HG02642 (cell line): ENCODE data around the gene DOCK4.

Source experiments
- ATAC-seq: cut with Tn5 transposase; IDR thresholded peaks from one replicate; pipeline ENCODE4 v1.9.1; 2021; ENCODE audit warnings: mild to moderate bottlenecking; ENCODE audit not compliant: unreplicated experiment, poor library complexity

The DOCK4 gene

GRCh38 chr7:111803015-111803758 lies 403.0 kb downstream of the DOCK4 start:
- no peak for ATAC-seq

- no peak for ATAC-seq
These were observed 403.9 kb downstream of the DOCK4 start for GRCh38 chr7:111802194-111802772.

GRCh38 chr7:111801277-111801676 lies 404.9 kb downstream of the DOCK4 start:
- ATAC-seq, result no peak

- ATAC-seq, result no peak
These were observed 409.5 kb downstream of the DOCK4 start for GRCh38 chr7:111796671-111797070.

- ATAC-seq, result no peak
These were observed 416.3 kb downstream of the DOCK4 start for GRCh38 chr7:111789870-111790269.

GRCh38 chr7:111789048-111789320 lies 417.2 kb downstream of the DOCK4 start:
- no peak for ATAC-seq

- ATAC-seq, result no peak
These were observed 417.7 kb downstream of the DOCK4 start for GRCh38 chr7:111788286-111789047.

- no peak for ATAC-seq
These were observed 418.5 kb downstream of the DOCK4 start for GRCh38 chr7:111787741-111788140.

GRCh38 chr7:111787099-111787498 lies 419.1 kb downstream of the DOCK4 start:
- no peak for ATAC-seq

GRCh38 chr7:111785076-111785475 lies 421.1 kb downstream of the DOCK4 start:
- ATAC-seq, result no peak

GRCh38 chr7:111784296-111784695 lies 421.9 kb downstream of the DOCK4 start:
- no peak for ATAC-seq

GRCh38 chr7:111783854-111784253 lies 422.3 kb downstream of the DOCK4 start:
- no peak for ATAC-seq

GRCh38 chr7:111780527-111780926 lies 425.7 kb downstream of the DOCK4 start:
- ATAC-seq, result no peak

- ATAC-seq, result no peak
These were observed 431.0 kb downstream of the DOCK4 start for GRCh38 chr7:111775206-111775605.

- no peak for ATAC-seq
These were observed 433.5 kb downstream of the DOCK4 start for GRCh38 chr7:111772716-111773115.

- no peak for ATAC-seq
These were observed 434.6 kb downstream of the DOCK4 start for GRCh38 chr7:111771638-111772037.

- no peak for ATAC-seq
These were observed 436.1 kb downstream of the DOCK4 start for GRCh38 chr7:111770116-111770515.

- ATAC-seq, result no peak
These were observed 440.2 kb downstream of the DOCK4 start for GRCh38 chr7:111765751-111766643.

- ATAC-seq, result no peak
These were observed 442.9 kb downstream of the DOCK4 start for GRCh38 chr7:111763221-111763801.

- no peak for ATAC-seq
These were observed 443.4 kb downstream of the DOCK4 start for GRCh38 chr7:111762799-111763198.
